Measurements from ENCODE around the gene IST1. TPM values are rescaled to one million over a fixed set of nuclear protein-coding genes. Genes with fewer than 3 reads are reported as not detected.

Gene IST1
- total and polyA plus RNA-seq, 2 donors (not counting 1 experiment from before 2014, with no cell fraction given) = 139 to 221 TPM

DNA sequence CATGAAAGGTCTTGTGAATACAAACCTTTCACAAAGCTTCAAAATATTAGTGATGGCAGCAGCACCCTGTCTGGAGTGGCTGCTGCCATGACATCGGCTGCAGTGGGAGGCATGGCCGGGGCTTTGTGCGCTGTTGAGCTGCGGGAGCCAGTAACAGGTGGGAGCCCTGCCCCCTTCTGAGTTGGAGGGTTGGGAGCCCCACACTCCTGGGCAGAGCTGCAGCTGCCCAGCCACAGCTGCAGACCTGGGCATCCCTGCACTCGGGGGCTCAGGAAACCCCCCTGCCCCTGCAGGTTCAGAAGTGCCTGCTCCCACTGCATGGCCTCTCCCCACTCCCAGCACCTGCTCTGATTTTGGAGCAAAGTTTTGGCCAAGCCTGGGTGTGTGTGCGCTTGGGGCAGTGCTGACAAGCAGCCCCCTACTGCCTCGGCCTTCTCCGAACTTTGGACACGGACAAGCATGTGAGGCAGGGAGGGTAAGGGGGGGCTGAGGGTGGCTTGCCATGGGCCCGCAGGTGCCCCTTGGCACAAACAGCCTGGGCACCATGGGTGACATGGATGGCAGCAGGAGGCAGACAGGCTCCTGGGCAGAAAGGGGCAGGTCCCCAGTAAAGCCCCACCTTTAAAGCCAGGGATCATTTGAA lies 42.7 kb downstream of the IST1 start:
- Histone ChIP-seq H3K9ac (ENCODE audit: insufficient read depth, low read length) (no peak overlapping the region), H4K20me1 (ENCODE audit: control insufficient read depth, extremely low read depth, insufficient read depth, low read length) (no peaks in the 10 kb centered on the region), H3K4me2 (ENCODE audit: extremely low read depth, insufficient read depth, low read length) (no peak overlapping the region), H3K4me3 (replicated peaks in 1 of 4; ENCODE audit: control extremely low read depth in 1 of 4, insufficient read depth in 1 of 4, low read depth in 3 of 4, low read length in 4 of 4) (no peak overlapping the region), H2AFZ (ENCODE audit: low read length) (no peak overlapping the region), H3K4me1 (ENCODE audit: control insufficient read depth, extremely low read depth, insufficient read depth, low read length) (no peaks in the 10 kb centered on the region), H3K9me3 (ENCODE audit: control insufficient read depth, insufficient read depth, low read depth, low read length) (no peaks in the 10 kb centered on the region), H3K36me3 (ENCODE audit: control insufficient read depth, insufficient read depth, low read length) (peaks cover 4% of the 10 kb centered on the region), H3K79me2 (ENCODE audit: control insufficient read depth, insufficient read depth, low read length) (no peaks in the 10 kb centered on the region), H3K27ac (ENCODE audit: insufficient read depth, low read length) (no peak overlapping the region), H3K27me3 (ENCODE audit: control insufficient read depth, insufficient read depth, low read length) (no peaks in the 10 kb centered on the region)
- no peak for DNase-seq (ENCODE audit: low read depth in 2 of 2)
- no peak for TF ChIP-seq EZH2 (IDR thresholded peaks at IDR 0.05; ENCODE audit: low read length, missing control alignments)
- TF ChIP-seq, protein P1, sequence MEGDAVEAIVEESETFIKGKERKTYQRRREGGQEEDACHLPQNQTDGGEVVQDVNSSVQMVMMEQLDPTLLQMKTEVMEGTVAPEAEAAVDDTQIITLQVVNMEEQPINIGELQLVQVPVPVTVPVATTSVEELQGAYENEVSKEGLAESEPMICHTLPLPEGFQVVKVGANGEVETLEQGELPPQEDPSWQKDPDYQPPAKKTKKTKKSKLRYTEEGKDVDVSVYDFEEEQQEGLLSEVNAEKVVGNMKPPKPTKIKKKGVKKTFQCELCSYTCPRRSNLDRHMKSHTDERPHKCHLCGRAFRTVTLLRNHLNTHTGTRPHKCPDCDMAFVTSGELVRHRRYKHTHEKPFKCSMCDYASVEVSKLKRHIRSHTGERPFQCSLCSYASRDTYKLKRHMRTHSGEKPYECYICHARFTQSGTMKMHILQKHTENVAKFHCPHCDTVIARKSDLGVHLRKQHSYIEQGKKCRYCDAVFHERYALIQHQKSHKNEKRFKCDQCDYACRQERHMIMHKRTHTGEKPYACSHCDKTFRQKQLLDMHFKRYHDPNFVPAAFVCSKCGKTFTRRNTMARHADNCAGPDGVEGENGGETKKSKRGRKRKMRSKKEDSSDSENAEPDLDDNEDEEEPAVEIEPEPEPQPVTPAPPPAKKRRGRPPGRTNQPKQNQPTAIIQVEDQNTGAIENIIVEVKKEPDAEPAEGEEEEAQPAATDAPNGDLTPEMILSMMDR (conservative IDR thresholded peaks at IDR 0.05 in 1 of 2, IDR thresholded peaks at IDR 0.05 in 1 of 2; ENCODE audit: low read depth in 1 of 2, low read length in 2 of 2) = no peak

- no peak overlapping the region for H2AFZ ChIP-seq (ENCODE audit: low read length)
Observed at GRCh38 chr16:71943887-71944286, 48.6 kb downstream of the IST1 start.

DNA sequence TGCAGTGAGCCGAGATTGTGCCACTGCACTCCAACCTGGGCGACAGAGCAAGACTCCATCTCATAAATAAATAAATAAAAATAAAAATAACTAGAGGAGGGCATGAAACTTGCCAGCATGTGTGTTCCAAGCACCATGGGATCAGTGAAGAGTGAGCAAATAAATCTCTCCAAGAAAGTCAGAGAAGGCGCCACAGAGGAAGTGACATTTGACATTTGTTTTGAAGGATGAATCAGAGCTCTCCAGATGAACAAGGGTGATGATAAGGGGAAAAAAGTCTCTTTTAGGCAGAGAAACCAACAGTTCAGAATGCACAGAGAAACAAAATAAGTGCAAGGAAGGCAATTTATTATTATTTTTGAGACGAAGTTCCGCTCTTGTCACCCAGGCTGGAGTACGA lies 50.3 kb downstream of the IST1 start:
- Histone ChIP-seq H3K9me3 (ENCODE audit: control insufficient read depth, insufficient read depth, low read depth, low read length) (no peaks in the 10 kb centered on the region), H3K4me1 (ENCODE audit: control insufficient read depth, extremely low read depth, insufficient read depth, low read length) (no peaks in the 10 kb centered on the region), H3K27ac (ENCODE audit: insufficient read depth, low read length) (no peak overlapping the region), H2AFZ (ENCODE audit: low read length) (no peak overlapping the region), H3K4me2 (ENCODE audit: extremely low read depth, insufficient read depth, low read length) (no peak overlapping the region), H3K27me3 (ENCODE audit: control insufficient read depth, insufficient read depth, low read length) (no peaks in the 10 kb centered on the region), H3K4me3 (replicated peaks in 1 of 4; ENCODE audit: control extremely low read depth in 1 of 4, insufficient read depth in 1 of 4, low read depth in 3 of 4, low read length in 4 of 4) (no peak overlapping the region), H3K79me2 (ENCODE audit: control insufficient read depth, insufficient read depth, low read length) (no peaks in the 10 kb centered on the region), H3K36me3 (ENCODE audit: control insufficient read depth, insufficient read depth, low read length) (no peaks in the 10 kb centered on the region), H4K20me1 (ENCODE audit: control insufficient read depth, extremely low read depth, insufficient read depth, low read length) (no peaks in the 10 kb centered on the region), H3K9ac (ENCODE audit: insufficient read depth, low read length) (no peak overlapping the region)
- no peak for DNase-seq (ENCODE audit: low read depth in 2 of 2)
- no peak for TF ChIP-seq EZH2 (IDR thresholded peaks at IDR 0.05; ENCODE audit: low read length, missing control alignments)
- TF ChIP-seq, protein P1 (conservative IDR thresholded peaks at IDR 0.05 in 1 of 2, IDR thresholded peaks at IDR 0.05 in 1 of 2; ENCODE audit: low read depth in 1 of 2, low read length in 2 of 2) = no peak

More at GRCh38 chr16:71943887-71944286, 48.6 kb downstream of the IST1 start:
- Histone ChIP-seq H3K27ac (ENCODE audit: insufficient read depth, low read length) (no peak overlapping the region), H3K4me2 (ENCODE audit: extremely low read depth, insufficient read depth, low read length) (no peak overlapping the region), H3K4me1 (ENCODE audit: control insufficient read depth, extremely low read depth, insufficient read depth, low read length) (no peaks in the 10 kb centered on the region), H3K4me3 (replicated peaks in 1 of 4; ENCODE audit: control extremely low read depth in 1 of 4, insufficient read depth in 1 of 4, low read depth in 3 of 4, low read length in 4 of 4) (no peak overlapping the region), H3K9me3 (ENCODE audit: control insufficient read depth, insufficient read depth, low read depth, low read length) (no peaks in the 10 kb centered on the region), H3K36me3 (ENCODE audit: control insufficient read depth, insufficient read depth, low read length) (no peaks in the 10 kb centered on the region), H3K9ac (ENCODE audit: insufficient read depth, low read length) (no peak overlapping the region), H3K79me2 (ENCODE audit: control insufficient read depth, insufficient read depth, low read length) (no peaks in the 10 kb centered on the region), H4K20me1 (ENCODE audit: control insufficient read depth, extremely low read depth, insufficient read depth, low read length) (no peaks in the 10 kb centered on the region), H3K27me3 (ENCODE audit: control insufficient read depth, insufficient read depth, low read length) (no peaks in the 10 kb centered on the region)
- DNase-seq (ENCODE audit: low read depth in 2 of 2) = no peak
- TF ChIP-seq, protein P1 (conservative IDR thresholded peaks at IDR 0.05 in 1 of 2, IDR thresholded peaks at IDR 0.05 in 1 of 2; ENCODE audit: low read depth in 1 of 2, low read length in 2 of 2) = no peak
- no peak for TF ChIP-seq EZH2 (IDR thresholded peaks at IDR 0.05; ENCODE audit: low read length, missing control alignments)

All from fibroblast of lung (primary cell).